ENCODE measurements around the gene INPP4B.

DNA sequence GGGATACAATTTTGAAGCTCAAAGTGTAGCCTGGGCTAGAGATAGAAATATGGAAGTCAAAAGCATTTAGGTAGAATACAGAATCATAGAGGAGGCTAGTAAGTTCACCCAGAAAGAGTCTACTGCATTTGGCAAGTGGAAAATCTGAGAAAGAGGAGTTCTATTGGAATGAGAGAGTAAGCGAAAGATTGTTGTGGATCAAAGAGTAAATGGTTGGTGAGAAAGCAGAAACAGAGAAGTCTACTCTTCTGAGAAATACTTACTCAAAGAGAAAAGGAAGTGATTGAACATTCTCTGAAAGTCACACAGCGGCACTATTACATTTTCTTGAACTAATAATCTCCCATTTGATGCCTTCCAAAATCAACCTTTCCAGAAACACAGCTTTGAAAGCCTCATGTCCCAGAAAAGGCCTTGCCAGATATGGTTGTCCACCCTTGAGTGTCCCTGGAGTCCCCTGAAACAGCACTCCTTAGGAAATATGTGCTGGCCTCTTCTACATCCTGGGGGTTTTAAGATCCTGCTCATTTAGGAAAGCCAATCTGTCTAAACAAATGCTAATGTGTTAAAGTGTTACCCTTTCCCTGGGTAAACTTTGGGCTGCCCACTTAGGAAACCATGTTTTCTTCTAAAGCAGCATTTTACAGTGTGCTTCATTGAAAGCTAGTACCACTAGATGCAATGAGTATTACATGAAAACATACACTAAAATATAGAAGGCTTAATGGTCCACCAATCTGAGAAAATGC is 132.6 kb downstream of the INPP4B start:
- TF ChIP-seq, protein P1, sequence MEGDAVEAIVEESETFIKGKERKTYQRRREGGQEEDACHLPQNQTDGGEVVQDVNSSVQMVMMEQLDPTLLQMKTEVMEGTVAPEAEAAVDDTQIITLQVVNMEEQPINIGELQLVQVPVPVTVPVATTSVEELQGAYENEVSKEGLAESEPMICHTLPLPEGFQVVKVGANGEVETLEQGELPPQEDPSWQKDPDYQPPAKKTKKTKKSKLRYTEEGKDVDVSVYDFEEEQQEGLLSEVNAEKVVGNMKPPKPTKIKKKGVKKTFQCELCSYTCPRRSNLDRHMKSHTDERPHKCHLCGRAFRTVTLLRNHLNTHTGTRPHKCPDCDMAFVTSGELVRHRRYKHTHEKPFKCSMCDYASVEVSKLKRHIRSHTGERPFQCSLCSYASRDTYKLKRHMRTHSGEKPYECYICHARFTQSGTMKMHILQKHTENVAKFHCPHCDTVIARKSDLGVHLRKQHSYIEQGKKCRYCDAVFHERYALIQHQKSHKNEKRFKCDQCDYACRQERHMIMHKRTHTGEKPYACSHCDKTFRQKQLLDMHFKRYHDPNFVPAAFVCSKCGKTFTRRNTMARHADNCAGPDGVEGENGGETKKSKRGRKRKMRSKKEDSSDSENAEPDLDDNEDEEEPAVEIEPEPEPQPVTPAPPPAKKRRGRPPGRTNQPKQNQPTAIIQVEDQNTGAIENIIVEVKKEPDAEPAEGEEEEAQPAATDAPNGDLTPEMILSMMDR (conservative IDR thresholded peaks at IDR 0.05; ENCODE audit: low read length) = no peak
- TF ChIP-seq EZH2phosphoT487 (IDR thresholded peaks at IDR 0.05; ENCODE audit: borderline replicate concordance, low read depth, low read length) = no peak
